NCI-H1436 treated with DMSO at 0.1 percent for 48 hours (cell line): ENCODE data around the gene FASTK.
"Not testable (repeated sequence)": the region's sequence is repeated elsewhere in the genome, so short reads cannot be mapped to it uniquely, and the experiment has no call there.

Experiments
- DNase-seq: peaks from one replicate; lab custom pipeline; 2025; lab: John Stamatoyannopoulos, UW

Gene FASTK

GRCh38 chr7:151027728-151028130, 52.9 kb downstream of the FASTK start:
- not testable (repeated sequence) for DNase-seq

GRCh38 chr7:151026771-151027727, 53.6 kb downstream of the FASTK start:
- DNase-seq: not testable (repeated sequence)
